T-helper 2 cell treated with Interferon-gamma antibody and Interleukin-4, amounts not matched to agents 5 μg/mL and 100 μg/mL, for 36 hours (primary cell): Measurements from ENCODE around the gene INAVA.
"Not testable (repeated sequence)": the region's sequence is repeated elsewhere in the genome, so short reads cannot be mapped to it uniquely, and the experiment has no call there.

Experiments used
- DNase-seq: peaks from one replicate; pipeline ENCODE4 v3.0.0; 2021; ENCODE audit warnings: low spot score
- H3K27ac Mint-ChIP-seq: one replicate; pipeline ENCODE4 v1.8.0; 2021; ENCODE audit warnings: mild to moderate bottlenecking, mixed read lengths
- H3K27me3 Mint-ChIP-seq: one replicate; pipeline ENCODE4 v1.8.0; 2021; ENCODE audit warnings: low read depth, mixed read lengths
- H3K36me3 Mint-ChIP-seq: one replicate; pipeline ENCODE4 v1.8.0; 2021; ENCODE audit warnings: low read depth, mixed read lengths
- H3K4me1 Mint-ChIP-seq: one replicate; pipeline ENCODE4 v1.8.0; 2021; ENCODE audit warnings: low read depth, mixed read lengths
- H3K4me3 Mint-ChIP-seq: one replicate; pipeline ENCODE4 v1.8.0; 2022; ENCODE audit warnings: mild to moderate bottlenecking, moderate library complexity, mixed read lengths
- H3K9me3 Mint-ChIP-seq: one replicate; pipeline ENCODE4 v1.8.0; 2021; ENCODE audit warnings: mixed read lengths

INAVA gene

DNA sequence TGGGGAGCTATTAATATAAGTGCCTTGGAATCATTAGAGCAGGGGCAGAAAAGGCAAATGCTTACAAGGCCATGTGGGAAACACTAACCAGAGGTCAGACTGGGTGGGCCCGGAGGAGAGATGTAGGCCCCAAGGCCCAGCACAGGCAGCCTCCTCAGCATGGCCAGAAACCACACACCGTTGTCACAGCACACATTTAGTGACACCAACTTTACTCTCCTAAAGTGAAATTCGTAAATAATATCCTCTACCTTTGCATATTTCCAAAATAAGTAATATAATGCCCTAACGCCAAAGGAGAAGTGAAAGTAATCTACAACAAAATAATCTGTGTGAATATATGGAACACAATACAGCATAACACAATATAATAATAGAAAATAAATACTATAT is 66.2 kb downstream of the INAVA start:
- peaks cover 2% of the 10 kb centered on the region for H3K36me3 Mint-ChIP-seq
- no peaks in the 10 kb centered on the region for H3K4me1 Mint-ChIP-seq
- no peak overlapping the region for H3K27ac Mint-ChIP-seq
- peaks cover 10% of the 10 kb centered on the region for H3K27me3 Mint-ChIP-seq
- no peak overlapping the region for H3K4me3 Mint-ChIP-seq
- no peak for DNase-seq
- no peaks in the 10 kb centered on the region for H3K9me3 Mint-ChIP-seq

DNA sequence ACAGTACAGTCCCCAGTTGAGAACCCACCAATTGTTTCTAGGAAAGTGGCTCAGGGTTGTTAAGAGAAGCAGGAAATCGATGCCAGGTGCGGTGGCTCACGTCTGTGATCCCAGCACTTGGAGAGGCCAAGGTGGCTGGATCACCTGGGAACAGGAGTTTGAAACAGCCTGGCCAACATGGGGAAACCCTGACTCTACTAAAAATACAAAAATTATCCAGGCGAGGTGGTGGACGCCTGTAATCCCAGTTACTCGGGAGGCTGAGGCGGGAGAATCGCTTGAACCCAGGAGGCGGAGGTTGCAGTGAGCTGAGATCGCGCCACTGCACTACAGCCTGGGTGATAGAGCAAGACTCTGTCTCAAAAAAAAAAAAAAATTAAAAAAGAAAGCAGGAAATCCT is 67.5 kb downstream of the INAVA start:
- not testable (repeated sequence) for H3K27ac Mint-ChIP-seq

DNA sequence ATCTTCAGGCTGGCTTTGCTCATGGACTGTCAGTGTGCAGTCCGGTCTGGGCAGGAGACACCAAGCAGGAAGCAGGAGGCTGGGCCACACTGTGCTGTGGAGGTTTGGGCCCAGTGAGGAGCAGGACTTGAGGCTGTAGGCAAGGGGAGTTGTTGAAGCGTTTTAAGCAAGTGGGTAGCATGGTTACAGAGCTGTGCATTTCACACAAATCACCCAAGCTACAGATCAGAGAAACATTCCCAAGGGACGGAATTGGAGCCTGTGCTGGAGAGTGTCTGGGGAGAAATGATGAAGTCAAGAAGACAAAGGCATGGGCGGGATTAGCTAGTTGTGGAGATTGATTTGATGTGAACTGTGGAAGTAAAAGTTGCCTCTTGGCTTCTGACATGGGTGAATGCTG is 67.9 kb downstream of the INAVA start:
- no peak overlapping the region for H3K4me3 Mint-ChIP-seq
- no peaks in the 10 kb centered on the region for H3K4me1 Mint-ChIP-seq
- no peak for DNase-seq
- H3K27ac Mint-ChIP-seq = no peak overlapping the region
- H3K9me3 Mint-ChIP-seq = no peaks in the 10 kb centered on the region
- peaks cover 6% of the 10 kb centered on the region for H3K27me3 Mint-ChIP-seq
- H3K36me3 Mint-ChIP-seq = peaks cover 4% of the 10 kb centered on the region

More for the DNA sequence above, 67.5 kb downstream of the INAVA start:
- not testable (repeated sequence) for H3K27me3 Mint-ChIP-seq, H3K4me1 Mint-ChIP-seq, H3K4me3 Mint-ChIP-seq, DNase-seq, H3K9me3 Mint-ChIP-seq, H3K36me3 Mint-ChIP-seq

DNA sequence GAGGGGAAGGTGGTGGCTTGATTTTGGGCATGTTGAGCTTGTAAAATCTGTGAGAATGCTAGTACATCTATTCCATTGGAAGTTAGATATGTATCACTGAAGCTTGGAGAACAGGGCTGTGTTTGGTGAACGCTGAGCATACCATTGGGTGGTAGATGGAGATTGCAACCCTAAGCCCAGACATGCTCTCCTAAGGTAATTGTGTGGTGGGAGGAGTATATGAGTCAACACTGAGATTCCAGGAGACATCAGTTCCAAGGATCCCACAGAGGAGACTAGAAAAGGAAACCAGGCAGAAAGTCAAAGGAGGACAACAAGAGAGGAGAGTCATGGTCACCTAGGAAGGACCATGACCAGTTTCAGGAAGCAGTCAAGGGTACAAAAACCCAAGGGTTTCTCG is 68.4 kb downstream of the INAVA start:
- H3K27me3 Mint-ChIP-seq = peaks cover 6% of the 10 kb centered on the region
- H3K9me3 Mint-ChIP-seq = no peaks in the 10 kb centered on the region
- H3K4me3 Mint-ChIP-seq = no peak overlapping the region
- no peaks in the 10 kb centered on the region for H3K4me1 Mint-ChIP-seq
- no peak for DNase-seq
- H3K36me3 Mint-ChIP-seq = peaks cover 4% of the 10 kb centered on the region
- H3K27ac Mint-ChIP-seq = no peak overlapping the region

DNA sequence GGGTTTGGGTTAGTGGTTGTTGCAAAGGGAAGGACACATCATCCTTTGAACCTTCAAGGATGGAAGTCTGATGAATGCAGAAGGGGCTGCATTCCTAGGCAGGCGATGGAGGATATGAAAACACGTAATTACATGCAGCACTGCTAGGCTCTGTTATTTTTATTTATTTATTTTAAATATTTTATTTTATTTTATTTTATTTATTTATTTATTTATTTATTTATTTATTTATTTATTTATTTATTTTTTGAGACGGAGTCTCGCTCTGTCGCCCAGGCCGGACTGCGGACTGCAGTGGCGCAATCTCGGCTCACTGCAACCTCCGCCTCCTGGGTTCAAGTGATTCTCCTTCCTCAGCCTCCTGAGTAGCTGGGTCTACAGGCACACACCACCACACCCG is 69.2 kb downstream of the INAVA start:
- H3K27ac Mint-ChIP-seq, H3K4me1 Mint-ChIP-seq, DNase-seq, H3K27me3 Mint-ChIP-seq, H3K9me3 Mint-ChIP-seq, H3K36me3 Mint-ChIP-seq, H3K4me3 Mint-ChIP-seq: not testable (repeated sequence)
